ENCODE measurements around the gene CDK2AP2.

CDK2AP2 gene

GRCh38 chr11:67508486-67509121 lies 642 bp upstream of the CDK2AP2 start:
- DNase-seq = peak; percentile 98 to 99
- Histone ChIP-seq H3K4me3 (peak overlapping the region; percentile 76 to 80), H3K27ac (peak overlapping the region; percentile 92 to 99), H3K36me3 (peaks cover 0 to 6% (median 6%) of the 10 kb centered on the region in 3 donors), H3K4me1 (peaks cover 0 to 46% (median 42%) of the 10 kb centered on the region in 4 donors), H3K9me3 (no peaks in the 10 kb centered on the region), H3K27me3 (peaks cover 0 to 8% of the 10 kb centered on the region in 2 donors)
- TF ChIP-seq, protein P1, sequence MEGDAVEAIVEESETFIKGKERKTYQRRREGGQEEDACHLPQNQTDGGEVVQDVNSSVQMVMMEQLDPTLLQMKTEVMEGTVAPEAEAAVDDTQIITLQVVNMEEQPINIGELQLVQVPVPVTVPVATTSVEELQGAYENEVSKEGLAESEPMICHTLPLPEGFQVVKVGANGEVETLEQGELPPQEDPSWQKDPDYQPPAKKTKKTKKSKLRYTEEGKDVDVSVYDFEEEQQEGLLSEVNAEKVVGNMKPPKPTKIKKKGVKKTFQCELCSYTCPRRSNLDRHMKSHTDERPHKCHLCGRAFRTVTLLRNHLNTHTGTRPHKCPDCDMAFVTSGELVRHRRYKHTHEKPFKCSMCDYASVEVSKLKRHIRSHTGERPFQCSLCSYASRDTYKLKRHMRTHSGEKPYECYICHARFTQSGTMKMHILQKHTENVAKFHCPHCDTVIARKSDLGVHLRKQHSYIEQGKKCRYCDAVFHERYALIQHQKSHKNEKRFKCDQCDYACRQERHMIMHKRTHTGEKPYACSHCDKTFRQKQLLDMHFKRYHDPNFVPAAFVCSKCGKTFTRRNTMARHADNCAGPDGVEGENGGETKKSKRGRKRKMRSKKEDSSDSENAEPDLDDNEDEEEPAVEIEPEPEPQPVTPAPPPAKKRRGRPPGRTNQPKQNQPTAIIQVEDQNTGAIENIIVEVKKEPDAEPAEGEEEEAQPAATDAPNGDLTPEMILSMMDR (IDR thresholded peaks at IDR 0.05) = no peak
- intact Hi-C loops (cut with DNase I; ENCODE audit: low total_unique reads) = loop anchor here (5.0 kb wide), 1 partner anchor 156 kb away; the partner anchor contains the start of gene POLD4

- peak in 1 of 2 donors; percentile 34 for DNase-seq
- intact Hi-C loops (cut with DNase I; ENCODE audit: low total_unique reads) = loop anchor here (2.0 to 5.0 kb wide), 2 partner anchors 39 to 155 kb away; partner anchors contain the start of genes POLD4 and TMEM134
- peaks cover 0 to 49% (median 43%) of the 10 kb centered on the region in 4 donors for H3K4me1 ChIP-seq
These were observed 609 bp downstream of the CDK2AP2 start for GRCh38 chr11:67507242-67507863.

GRCh38 chr11:67506426-67507051 lies 1.4 kb downstream of the CDK2AP2 start:
- no peaks in the 10 kb centered on the region for H3K9me3 ChIP-seq
- H3K27me3 ChIP-seq = no peaks in the 10 kb centered on the region
- peak overlapping the region; percentile 76 to 80 for H3K4me3 ChIP-seq
- peaks cover 0 to 49% (median 43%) of the 10 kb centered on the region in 4 donors for H3K4me1 ChIP-seq
- intact Hi-C loops (cut with DNase I; ENCODE audit: low total_unique reads) = loop anchor here (2.0 to 5.0 kb wide), 2 partner anchors 38 to 154 kb away; partner anchors contain the start of genes POLD4 and TMEM134
- peak overlapping the region; percentile 92 to 99 for H3K27ac ChIP-seq
- TF ChIP-seq, protein P1 (IDR thresholded peaks at IDR 0.05) = no peak
- peak in 1 of 2 donors; percentile 68 for DNase-seq
- H3K36me3 ChIP-seq = peaks cover 0 to 16% (median 15%) of the 10 kb centered on the region in 3 donors

More at GRCh38 chr11:67507242-67507863, 609 bp downstream of the CDK2AP2 start:
- no peaks in the 10 kb centered on the region for H3K9me3 ChIP-seq
- H3K27ac ChIP-seq = peak overlapping the region; percentile 92 to 99
- peaks cover 0 to 5% of the 10 kb centered on the region in 2 donors for H3K27me3 ChIP-seq
- TF ChIP-seq, protein P1 (IDR thresholded peaks at IDR 0.05) = no peak
- peaks cover 0 to 8% (median 7%) of the 10 kb centered on the region in 3 donors for H3K36me3 ChIP-seq
- peak overlapping the region; percentile 76 to 80 for H3K4me3 ChIP-seq

DNA sequence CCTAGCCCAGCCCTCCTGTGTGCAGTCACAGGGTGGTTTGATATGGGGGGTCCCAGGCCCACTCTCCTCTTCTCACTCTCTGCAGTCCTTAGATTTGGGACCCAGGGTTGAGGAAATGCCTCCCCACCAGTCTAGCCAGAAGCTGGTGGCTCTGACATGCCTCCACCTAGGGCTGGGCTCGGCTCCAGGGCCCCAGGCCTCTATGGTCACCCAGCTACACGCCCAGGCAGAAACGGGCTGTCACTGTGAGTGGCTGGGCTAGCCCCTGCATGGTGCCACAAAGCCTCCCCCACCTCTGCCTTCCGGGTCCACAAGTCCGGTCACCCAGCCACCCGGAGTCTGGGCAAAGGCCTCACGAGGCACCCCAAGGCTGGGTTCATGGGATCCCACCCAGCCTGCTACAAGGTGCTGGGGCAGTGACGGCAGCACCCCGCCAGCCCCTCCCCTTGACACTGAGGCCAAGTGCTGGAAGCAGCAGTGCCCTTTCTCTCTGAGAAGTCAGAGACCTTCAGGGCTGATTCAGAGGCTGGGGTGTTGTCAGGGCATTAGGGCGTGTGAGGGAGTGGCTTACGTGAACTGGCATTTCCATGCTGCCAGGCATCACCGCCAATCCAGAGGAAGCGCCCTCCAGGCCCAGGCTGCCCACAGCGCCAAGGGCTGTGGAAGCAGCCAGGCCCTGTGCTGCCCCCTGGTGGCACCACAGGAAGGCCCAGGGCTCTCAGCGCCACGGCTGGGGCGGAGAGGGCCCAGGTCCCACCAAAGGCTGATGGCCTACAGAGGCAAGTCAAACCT lies 2.2 kb downstream of the CDK2AP2 start:
- H3K4me1 ChIP-seq = peaks cover 0 to 49% (median 43%) of the 10 kb centered on the region in 4 donors
- peak; percentile 87 to 97 for DNase-seq
- peak overlapping the region; percentile 64 to 80 for H3K4me3 ChIP-seq
- intact Hi-C loops (cut with DNase I; ENCODE audit: low total_unique reads) = loop anchor here (2.0 to 5.0 kb wide), 2 partner anchors 37 to 154 kb away; partner anchors contain the start of genes POLD4 and TMEM134
- TF ChIP-seq, protein P1 (IDR thresholded peaks at IDR 0.05) = peak; percentile 97 to 99
- no peaks in the 10 kb centered on the region for H3K27me3 ChIP-seq
- H3K36me3 ChIP-seq = peaks cover 0 to 19% (median 15%) of the 10 kb centered on the region in 3 donors
- no peaks in the 10 kb centered on the region for H3K9me3 ChIP-seq
- H3K27ac ChIP-seq = peak overlapping the region; percentile 92 to 99

Data from tibial artery (tissue), 4 donors.